Stimulated activated CD8-positive, alpha-beta memory T cell treated with anti-CD3 and anti-CD28 coated beads, Interleukin-2, amount 100 ng/mL, for 48 hours (primary cell): ENCODE data around the gene ZNF418.
"Not testable (repeated sequence)": the region's sequence is repeated elsewhere in the genome, so short reads cannot be mapped to it uniquely, and the experiment has no call there.

Experiments used
- DNase-seq, 2 donors: peaks; one replicate each; pipeline ENCODE4 v3.0.0-alpha.2; 2020; ENCODE audit warnings: low read depth in 2 of 2

Gene ZNF418

DNA sequence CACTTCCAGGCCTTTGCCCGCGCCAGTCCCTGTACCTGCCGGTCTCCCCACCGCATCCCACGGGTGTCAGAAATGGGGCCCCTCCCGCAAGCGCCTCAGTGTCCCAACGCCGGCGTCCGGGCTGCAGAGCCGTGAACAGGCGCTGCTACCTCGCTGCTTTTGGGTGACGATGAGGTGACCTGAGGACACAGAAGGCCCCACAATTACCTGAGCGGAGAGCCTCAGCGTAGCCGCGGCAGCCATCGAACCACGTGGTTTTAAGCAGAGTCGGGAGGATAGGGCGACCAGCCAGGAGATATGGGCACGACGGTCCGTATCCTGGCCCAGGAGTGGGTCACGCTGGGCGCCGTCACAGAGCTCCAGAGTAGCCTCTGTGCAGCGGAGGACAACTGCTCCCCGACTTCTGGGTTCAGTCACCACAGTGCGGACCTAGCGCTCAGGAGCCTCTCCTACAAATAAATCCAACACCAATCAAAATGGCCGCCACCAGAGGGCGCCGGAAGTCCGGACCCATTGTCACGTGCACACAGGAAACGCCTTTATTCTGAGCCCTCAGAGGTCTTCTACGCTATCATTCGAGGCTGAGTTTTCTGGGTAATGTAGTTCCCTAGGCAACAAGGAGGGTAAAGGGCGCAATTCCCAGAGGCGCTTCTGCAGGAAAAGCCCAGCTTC, 46.5 kb downstream of the ZNF418 start, which contains the start of gene ZNF814:
Gene ZNF814, minus strand, starts transcription at position 478 of the 672 bp plus-strand sequence. Its CDS starts 235 bp downstream, at position 243.
- DNase-seq: peak; percentile 45 to 77

DNA sequence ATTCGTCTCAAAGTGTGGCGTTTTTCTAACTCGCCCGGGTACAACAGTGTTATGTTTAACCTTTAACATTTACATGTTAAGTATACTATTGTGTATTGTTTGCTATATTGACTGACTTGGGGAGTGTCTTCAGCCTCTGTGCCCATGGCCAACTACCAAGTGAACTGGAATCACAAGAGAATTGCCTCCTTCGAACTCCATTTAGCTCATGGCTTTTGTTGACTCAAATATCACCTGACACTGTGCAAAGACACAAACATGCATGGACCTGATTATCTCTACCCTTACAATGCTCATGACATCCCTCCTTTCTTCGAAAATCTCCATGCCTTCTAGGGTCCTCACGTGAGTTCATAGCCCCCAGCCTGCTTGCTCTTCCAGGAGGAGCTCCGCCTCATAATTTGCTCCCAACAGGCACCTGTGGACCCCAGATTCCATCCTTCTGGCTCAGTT, 47.1 kb downstream of the ZNF418 start:
- DNase-seq: no peak

DNA sequence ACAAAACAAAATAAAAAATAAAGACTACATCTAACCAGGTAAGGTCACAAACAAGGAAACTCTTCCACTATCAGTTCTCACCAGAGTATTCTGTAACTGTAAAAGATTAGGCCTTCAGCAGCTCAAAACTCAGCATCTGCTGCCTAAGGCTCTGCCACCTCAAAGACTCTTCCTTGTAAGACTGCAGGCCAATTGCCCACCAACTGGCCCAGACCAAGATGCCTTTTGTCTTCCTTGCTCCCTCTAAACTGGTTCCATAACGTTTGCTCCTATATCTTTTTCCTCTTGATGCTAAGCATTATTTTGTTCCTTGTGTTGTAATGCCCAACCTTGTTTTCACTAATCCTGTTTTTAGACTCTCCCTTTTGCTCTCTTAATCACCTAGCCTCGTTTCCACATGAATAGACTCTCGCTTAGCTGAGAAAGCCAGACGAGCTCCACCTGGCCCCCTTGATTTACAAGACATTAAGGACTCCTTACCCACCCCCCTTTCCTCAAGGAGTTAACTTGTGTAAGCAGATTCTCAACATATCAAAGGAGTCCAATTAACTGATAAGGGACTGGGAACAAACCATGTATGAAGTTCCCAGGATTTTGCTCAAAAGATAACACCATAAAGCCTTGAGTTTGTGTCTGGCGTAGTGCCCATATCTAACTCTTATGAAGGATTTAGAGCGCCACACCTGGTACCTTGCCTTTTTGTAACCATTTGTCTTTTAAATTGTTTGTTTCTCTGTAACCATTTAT, 47.8 kb downstream of the ZNF418 start:
- DNase-seq: no peak

DNA sequence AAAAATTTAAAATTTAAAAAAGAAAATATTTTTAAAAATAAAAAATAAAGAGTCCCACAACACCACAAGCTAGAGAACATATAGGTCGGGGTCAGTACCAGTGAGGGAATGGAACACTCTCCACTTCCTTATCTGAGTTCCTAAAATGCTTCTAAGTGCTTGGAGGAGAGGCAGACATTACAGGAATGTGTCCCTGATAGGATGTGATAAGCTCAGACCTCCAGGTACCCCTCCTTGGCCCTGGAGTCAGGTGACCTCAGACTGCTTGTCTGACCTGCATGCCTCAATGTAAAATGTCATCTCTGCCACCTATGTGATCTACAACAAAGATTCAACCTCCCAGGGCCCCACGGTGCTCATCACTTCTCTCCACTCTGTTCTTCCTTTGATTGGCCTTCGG, 49.2 kb downstream of the ZNF418 start:
- no peak for DNase-seq

DNA sequence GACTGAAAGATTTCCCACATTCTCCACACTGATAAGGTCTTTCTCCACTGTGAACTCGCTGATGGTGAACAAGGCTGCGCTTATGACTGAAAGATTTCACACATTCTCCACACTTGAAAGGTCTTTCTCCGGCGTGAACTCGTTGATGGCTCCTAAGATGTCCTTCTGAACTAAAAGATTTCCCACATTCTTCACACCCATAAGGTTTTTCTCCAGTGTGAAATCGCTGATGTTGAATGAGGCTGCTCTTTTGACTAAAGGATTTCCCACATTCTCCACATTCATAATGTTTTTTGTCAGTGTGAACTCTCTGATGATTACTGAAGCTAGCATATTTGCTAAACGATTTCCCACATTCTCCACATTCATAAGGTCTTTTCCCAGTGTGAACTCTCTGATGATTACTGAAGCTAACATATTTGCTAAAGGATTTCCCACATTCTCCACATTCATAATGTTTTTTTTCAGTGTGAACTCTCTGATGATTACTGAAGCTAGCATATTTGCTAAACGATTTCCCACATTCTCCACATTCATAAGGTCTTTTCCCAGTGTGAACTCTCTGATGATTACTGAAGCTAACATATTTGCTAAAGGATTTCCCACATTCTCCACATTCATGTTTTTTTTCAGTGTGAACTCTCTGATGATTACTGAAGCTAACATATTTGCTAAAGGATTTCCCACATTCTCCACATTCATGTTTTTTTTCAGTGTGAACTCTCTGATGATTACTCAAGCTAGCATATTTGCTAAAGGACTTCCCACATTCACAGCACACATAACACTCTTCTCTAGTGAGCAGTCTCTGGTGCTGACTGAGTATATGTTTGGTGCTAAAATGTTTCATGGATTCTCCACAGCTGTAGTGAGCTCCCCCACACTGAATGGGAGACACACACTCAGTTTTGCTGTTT, 61.1 kb downstream of the ZNF418 start:
- not testable (repeated sequence) for DNase-seq

DNA sequence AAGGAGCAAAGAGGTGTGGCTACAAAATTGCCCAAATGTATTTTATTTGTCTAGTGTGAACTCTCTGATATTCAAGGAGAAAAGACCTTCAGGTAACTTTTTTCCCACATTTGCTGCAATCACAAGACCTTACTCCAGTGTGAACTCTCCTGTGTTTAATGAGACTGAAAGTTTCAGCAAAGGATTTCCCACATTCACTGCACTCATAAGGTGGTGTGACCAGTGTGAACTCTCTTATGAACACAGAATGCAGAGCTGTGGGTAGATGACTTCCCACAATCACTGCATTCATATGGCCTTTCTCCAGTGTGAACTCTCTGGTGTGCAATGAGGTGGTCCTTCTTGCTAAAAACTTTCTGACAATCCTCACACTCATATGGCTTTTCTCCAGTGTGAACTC, 62.8 kb downstream of the ZNF418 start:
- no peak for DNase-seq
